Activated gamma-delta T cell treated with Interleukin-2 at 50 U/mL for 16 hours (primary cell): Measurements from ENCODE around the gene FTCDNL1.

ENCODE experiments used
- DNase-seq: peaks from one replicate; pipeline ENCODE4 v3.0.0-alpha.2; 2020

The FTCDNL1 gene

DNA sequence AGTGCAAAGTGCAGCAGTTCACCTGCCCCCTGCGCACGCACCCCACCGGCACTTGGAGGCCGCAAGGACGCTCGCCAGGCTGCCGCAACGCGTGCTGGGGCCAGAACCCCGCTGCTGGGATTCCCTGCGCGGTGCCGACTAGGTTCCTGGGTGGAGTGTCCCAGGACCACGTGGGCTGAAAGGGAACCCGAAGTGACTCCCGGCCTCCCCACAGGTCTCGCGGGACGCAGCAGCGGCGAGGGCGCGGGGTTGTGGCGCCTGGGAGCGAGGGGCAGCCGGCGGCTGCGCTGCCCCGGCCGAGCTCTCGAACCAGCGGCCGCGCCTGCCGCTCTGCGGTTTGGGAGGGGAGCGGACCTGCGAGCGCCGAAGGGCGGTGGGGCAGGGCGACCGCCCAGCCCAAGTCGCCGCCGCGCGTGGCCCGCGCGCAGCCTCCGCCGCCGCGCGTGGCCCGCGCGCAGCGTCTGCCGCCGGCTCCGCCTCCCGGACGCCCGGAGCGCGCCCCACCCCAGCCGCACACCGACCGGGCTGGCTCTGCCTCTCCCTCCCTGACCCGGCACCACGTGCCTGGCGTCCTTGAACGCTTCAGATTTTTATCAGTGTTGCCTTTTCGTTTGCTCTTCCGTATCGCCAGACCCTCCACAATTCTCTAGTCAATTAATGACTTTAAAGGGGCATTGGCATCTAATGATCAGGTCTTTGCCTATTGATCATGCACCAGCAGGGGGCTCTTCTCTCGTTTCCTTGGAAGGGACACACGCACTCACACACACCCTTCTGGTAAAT is at the start of gene FTCDNL1:
Gene FTCDNL1, minus strand, starts transcription at position 475 of the 783 bp plus-strand sequence. CDS start 2,230 bp downstream, outside the sequence.
- peak; percentile 44 for DNase-seq

DNA sequence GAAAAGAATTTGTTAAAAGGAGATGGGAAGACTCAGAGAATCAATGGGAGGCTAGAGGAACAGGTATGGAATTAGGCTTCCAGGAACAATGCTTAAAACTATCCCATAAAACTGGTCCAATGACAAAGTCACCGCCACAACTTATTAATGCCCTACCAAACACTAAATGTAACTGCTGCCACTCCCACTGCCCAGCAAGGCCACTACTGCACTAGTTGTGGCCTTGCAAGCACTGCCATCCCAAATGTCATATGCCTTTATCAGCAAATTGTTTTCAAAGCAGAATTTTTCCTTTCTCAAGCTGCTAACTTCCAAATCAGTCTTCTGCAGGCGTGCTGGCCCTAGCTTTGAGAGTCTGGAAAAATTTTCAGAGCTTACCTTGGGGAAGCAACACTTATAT is 45.6 kb upstream of the FTCDNL1 start:
- no peak for DNase-seq

DNA sequence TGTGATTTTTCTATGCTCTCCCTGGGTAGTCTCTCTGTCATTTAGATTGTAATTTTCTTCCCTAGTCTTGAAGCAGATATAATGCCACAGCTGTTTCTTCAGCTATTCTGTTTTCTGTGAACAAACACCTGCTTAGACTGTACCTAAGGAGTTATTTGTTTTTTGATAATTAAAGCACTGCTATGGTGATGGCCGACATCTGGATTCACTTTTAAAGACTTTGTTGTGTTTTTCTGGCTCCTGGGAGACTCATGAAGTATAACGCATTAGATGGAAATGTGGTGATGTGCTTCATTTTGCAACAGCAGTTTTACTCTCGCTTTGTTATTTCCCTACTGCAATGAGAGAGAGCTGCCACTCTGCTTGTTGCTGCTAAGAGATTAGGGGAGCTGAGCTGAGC is 44.4 kb upstream of the FTCDNL1 start:
- no peak for DNase-seq

- no peak for DNase-seq
Measured at GRCh38 chr2:199883474-199884212, 32.7 kb upstream of the FTCDNL1 start.

DNA sequence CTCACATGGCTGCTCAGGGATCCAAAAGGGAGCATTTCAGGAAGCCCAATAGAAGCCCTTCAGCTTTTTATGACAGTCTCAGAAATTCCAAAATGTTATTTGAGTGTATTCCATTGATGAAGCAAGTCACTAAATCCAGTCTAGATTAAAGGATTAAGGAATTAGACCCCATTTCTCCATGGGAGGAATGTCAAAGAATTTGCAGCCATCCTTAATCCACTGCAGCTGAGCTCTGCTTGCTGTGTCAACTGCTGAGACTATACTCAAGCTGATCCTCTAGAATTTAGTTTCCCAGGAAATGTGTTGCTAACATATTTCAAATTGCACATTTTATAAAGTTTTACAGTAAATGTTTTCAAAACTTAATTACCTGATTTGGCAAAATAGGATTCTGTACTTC is 31.7 kb upstream of the FTCDNL1 start:
- DNase-seq = no peak

GRCh38 chr2:199875400-199875799 is 24.4 kb upstream of the FTCDNL1 start:
- DNase-seq = no peak

DNA sequence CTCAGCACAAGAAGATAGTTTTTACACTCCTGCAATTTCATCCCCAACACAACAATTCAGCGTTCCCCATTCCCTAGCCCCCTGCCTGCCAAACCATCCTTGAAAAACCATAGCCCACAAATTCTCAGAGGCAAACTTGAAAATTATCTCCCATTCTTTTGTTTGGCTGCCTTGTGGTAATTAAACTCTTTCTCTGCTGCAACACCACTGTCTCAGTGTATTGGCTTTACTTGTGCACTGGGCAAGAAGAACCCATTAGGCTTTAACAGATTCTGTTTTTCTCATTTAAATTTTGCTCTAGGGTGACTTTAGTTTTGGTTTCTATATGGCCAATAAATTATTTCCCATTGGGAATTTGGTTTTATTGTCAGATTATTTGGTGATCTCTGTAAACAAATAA is 23.2 kb upstream of the FTCDNL1 start:
- no peak for DNase-seq

DNA sequence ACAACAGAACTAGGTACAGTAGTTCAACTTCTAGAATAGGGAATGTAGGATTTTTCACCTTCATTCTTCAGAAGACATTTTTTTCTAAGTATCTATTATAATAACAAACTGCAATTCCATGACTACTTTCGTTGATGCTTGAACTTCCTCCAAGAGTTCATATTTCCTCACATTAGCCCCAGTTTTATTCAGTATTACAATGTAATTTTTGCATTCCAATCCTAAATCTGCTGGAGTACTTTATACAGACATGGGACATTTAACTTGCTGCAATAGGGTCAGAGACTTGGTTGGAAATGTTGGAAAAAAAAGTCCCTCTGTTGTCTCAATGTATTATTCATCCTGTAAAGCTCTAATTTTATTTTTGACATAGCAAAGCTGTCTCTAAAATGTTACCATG is 19.6 kb upstream of the FTCDNL1 start:
- no peak for DNase-seq

- DNase-seq = no peak
Measured at GRCh38 chr2:199869653-199870052, 18.7 kb upstream of the FTCDNL1 start.

DNA sequence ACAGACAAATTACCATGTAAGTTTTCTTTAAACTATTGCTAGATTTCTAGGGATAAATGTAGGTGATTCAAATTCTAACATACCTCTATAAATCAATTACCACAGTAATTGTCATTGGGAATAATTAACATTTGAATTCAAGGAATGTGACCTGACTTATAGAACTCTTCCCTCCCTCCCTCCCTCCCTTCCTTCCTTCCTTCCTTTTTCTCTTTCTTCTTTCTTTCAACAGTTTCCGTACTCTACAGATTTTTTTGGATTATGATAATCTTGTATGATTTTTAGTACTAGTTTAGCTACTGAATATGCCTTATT is 18.2 kb upstream of the FTCDNL1 start:
- no peak for DNase-seq

DNA sequence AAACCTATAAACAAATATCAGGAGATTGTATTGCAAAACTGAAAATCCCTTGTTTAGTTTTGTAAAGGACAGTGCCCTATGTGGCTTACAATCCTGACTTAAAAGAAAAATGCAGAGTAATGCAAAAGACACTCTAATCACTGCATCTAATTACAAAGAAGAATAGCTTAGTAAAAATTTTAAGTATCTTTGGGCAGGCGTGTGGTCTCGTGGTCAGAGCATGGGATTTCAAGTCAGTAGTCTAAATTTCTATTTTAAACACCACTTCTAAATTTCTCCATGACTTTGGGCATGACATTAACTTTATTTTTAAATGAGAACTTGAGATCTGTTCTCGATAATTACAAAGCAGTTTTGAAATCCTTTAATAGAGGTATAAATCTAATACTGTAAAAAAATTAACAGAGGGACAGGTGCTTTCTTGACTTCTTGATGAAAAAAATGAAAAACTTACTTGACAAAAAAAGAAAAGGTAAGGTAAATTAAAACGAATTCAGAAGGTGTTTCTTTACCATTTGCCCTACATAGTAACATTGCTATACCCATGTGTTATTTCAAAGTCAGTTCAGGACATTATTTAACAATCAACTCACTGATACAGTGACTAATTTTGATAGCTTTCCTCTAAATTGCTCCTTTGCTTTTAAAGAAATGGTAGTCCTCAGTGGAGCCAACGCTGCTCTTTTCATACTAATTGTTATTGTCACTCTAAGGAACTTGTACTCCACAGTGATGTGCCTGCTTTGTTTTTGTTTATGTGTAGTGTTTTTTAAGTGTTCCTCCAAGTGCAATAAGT is 17.6 kb upstream of the FTCDNL1 start:
- DNase-seq = no peak

DNA sequence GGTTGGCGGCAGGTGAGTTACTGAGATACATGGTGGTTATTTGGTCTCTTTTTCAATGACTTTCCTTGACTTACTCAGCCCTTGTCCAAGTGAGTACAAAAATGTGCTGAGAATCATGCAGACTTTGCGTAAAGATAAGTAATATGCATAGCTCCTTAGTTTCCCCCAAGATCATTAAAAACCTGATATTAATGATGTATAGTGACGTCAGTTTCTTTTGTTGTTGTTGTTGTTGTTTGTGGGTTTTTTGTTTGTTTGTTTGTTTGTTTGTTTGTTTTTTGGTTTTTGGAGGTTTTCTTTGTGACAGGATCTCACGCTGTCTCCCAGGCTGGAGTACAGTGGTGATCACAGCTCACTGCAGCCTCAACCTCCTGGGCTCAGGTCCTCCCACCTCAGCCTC is 14.9 kb upstream of the FTCDNL1 start:
- DNase-seq = no peak

DNA sequence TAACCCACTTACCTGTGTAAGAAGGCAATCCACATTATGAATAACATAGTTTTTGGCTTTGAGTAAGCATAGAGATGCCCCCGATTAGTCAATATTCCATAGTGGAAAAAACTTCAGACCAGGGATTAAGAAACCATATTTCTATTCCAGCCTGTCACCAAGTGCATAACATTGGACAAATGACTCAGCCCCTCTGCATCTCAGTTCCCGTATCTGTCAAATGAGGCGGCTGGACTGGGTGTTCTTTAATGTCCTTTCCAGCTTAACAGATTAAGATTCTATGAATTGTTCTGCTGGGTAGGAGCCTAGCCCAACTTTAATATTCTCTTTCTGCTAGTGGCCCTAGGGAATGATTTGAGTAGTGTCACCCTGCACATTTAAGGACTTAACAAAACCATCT is 11.8 kb upstream of the FTCDNL1 start:
- no peak for DNase-seq

DNA sequence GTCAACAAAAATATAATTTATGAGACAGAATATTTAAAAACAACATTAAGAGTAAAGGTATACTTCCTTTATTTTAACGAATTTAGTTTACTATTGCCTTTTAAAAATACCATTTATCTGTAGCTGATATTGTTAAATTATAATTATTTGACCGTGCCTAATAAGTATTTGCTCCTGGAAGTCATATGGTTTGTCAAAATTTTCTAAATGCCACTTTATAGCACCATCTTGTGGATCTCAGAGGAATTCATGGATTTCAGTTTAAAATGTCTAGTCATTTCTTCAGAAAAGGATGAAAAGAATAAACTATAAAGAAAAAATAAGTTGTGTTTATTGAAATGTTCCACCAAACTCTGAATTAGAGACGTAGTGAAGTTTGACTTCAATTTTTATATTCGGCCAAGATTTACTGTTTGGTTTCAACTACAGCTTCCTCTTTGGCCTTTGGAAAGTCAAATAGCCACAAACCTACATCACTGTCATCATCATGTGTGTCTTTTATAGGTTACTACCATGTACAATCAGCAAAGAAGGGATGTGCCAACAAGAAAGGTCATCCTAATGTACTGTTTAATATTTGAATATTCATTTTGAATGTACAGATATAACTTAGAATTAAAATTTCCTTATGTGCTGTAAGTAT is 10.3 kb upstream of the FTCDNL1 start:
- DNase-seq = no peak

DNA sequence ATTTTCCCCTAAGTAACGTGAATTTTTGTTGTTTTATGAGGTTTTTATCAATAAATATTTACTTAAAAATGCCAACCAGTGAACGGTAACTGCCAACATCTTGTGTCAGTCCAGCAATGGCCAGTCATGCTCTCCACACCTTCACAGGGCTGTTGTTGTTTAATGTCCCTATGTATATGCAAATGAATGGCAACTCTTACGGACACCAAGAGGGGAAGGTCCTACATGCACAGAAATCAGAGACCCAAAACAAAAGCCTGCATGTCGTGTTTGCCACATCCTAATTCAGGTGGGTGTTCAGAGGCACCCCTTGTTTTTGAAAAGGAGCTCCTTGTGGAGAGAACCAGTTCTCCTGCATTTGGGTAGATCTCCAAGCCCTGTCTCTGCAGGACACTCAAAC is 4.8 kb upstream of the FTCDNL1 start:
- DNase-seq = no peak

GRCh38 chr2:199851883-199852282 is 891 bp upstream of the FTCDNL1 start:
- DNase-seq = no peak

DNA sequence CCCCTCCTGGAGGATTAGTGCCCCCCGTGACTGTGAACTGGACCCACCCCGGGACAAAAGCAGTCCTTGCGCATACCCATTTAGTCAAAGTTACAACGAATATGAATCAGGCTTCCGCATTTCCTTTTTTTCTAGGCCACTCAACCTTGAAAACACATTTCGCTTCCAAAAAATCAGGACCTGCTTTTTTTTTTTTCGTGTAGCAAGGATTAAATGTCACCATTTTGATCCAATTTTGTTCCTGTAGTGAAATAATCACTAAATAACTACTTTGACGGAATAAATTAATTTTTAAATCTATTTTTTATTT is 464 bp upstream of the FTCDNL1 start:
- DNase-seq = no peak

DNA sequence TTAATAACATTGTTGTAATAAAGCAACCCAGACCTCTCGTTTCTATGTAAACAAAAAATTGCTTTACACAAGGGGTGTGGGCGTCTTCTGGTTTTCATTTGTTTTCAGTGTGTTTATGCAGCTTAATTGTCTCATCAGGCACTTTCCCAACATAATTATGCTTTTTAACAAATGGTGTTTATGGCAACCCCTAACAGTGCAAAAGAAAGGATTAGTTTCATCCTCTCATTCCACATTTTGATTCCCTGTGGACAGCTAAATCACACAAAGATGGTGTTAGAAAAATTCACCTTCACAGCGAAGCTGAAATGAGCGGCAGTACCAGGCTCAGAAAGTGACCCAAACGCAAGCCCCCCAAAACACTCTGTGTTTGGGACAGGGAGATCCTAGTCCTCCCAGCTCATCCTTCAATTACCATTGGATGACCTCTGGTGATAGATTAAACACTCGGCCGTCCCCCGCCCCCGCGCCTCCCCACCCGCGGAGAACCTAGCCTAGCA is 724 bp downstream of the FTCDNL1 start:
- no peak for DNase-seq

DNA sequence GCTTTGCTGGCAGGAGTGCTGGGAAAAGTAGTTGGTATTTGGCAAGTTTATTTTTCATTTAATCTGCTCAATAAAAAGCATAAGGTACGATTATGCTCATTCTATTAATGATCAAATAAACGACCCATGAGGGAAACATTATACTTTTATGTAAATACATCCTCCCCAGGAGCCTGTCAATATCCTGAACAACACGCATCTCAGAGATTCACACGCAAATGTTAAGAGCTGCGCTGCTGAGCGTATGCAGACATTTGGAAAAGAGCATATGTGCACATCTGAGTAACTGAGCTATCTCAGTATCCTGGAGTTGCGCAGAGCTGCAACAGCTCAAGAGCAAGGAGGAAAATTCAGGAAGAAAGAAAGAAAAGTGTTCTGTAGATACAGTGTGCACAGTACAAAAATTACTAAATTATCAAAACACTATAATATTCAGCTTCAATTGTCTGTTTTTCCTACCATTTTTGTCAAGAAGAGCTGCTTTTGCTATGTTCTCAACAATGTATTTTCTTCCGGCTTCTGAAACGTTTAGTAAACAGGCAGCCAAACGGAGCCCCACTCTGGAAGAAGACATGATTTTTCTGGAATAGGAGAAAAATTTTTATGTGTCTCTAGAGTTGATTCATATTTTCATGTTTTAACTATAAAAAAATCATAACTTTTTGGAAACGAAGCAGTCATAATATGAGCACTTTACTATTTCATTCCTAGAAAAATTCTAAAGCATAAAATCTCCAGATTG is 2.4 kb downstream of the FTCDNL1 start:
- no peak for DNase-seq

DNA sequence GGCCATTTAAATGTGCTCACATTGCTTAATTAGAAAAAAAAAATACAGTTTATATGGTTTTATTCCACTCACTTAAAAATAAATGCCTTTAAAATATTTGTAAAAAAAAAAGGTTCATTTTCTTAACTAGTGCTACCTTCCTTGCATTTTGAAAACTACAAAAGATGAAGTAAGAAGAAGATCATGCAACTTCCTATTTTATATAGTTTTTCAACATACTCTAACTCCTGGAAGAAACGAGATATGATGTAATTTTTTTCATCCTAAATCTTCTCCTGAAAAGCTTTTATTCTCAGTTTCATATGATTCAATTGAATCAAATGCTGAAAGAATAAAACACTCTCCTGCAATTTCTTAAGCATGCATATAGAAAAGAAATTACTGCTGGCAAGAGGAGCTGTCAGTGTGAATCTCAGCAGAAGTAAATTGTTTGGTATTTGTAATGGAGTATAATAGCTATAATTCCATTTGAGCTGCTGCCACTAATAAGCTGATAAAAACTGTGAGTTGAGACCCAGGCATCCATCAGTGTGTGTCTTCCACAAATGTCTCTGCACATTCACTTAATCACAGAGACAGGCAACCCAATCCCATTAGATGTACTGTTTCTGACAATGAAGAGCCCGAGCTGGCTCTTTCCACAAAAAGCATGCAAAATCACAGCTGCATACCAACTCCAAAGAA is 3.7 kb downstream of the FTCDNL1 start:
- DNase-seq = no peak

GRCh38 chr2:199842631-199843395 is 8.2 kb downstream of the FTCDNL1 start:
- no peak for DNase-seq
